ENCODE results near the gene SLC35E3.

- no peak for TF ChIP-seq CTCF (IDR thresholded peaks at IDR 0.05 in 4 of 5, conservative IDR thresholded peaks at IDR 0.05 in 1 of 5)
- no peak for TF ChIP-seq POLR2A (IDR thresholded peaks at IDR 0.05)
These were observed 3.9 kb downstream of the SLC35E3 start for GRCh38 chr12:68749861-68750260.
